Choroid plexus epithelial cell (primary cell): ENCODE results near the gene UBQLN4.

Experiments
- DNase-seq: peaks from one replicate; pipeline ENCODE4 v3.0.0-alpha.2; 2010; ENCODE audit warnings: low read depth
- H3K4me3 ChIP-seq: 2 replicates; pipeline ENCODE4 v1.5.1; 2011; ENCODE audit warnings: low read depth, mild to moderate bottlenecking, control low read depth, low read length, moderate library complexity
- TF ChIP-seq, protein P1 (sequence below): conservative IDR thresholded peaks from 2 replicates; pipeline ENCODE4 v1.5.1; 2011; ENCODE audit warnings: low read depth, mild to moderate bottlenecking, control low read depth, inconsistent platforms, low read length, moderate library complexity

Gene UBQLN4

DNA sequence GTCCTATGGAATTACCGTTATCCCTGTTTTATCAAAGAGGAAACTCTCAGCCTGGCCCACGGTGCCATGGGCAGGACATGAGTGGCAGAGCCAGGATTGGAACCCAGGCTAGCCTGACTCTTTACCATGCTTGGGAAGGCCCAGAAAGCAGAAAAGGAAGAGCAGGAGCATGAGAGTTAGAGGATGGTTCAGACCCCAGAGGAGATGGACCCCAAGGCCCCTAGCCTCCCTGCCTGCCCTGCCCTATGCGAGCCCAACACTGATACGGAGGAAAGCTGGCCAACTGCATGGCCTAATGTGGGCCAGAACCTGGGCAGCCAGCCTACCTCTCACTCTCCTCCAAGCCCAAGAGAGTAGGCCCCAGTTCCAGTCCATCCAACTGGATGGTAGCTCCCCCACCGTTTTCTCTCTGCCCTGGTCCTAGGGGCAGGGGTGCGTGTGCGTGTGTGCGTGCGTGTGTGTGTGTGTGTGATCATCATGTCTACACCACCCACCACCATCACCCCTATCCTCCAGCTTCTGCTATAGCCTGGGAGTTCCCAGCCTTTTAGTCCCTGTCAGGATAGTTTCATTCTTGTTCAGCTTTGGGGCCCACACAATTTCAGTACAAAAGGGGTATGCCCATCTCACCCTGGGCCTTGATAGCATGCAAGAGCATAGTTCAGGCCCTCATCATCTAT is 44.0 kb upstream of the UBQLN4 start:
- H3K4me3 ChIP-seq, result no peak overlapping the region
- TF ChIP-seq, protein P1, sequence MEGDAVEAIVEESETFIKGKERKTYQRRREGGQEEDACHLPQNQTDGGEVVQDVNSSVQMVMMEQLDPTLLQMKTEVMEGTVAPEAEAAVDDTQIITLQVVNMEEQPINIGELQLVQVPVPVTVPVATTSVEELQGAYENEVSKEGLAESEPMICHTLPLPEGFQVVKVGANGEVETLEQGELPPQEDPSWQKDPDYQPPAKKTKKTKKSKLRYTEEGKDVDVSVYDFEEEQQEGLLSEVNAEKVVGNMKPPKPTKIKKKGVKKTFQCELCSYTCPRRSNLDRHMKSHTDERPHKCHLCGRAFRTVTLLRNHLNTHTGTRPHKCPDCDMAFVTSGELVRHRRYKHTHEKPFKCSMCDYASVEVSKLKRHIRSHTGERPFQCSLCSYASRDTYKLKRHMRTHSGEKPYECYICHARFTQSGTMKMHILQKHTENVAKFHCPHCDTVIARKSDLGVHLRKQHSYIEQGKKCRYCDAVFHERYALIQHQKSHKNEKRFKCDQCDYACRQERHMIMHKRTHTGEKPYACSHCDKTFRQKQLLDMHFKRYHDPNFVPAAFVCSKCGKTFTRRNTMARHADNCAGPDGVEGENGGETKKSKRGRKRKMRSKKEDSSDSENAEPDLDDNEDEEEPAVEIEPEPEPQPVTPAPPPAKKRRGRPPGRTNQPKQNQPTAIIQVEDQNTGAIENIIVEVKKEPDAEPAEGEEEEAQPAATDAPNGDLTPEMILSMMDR, result no peak
- DNase-seq, result no peak

DNA sequence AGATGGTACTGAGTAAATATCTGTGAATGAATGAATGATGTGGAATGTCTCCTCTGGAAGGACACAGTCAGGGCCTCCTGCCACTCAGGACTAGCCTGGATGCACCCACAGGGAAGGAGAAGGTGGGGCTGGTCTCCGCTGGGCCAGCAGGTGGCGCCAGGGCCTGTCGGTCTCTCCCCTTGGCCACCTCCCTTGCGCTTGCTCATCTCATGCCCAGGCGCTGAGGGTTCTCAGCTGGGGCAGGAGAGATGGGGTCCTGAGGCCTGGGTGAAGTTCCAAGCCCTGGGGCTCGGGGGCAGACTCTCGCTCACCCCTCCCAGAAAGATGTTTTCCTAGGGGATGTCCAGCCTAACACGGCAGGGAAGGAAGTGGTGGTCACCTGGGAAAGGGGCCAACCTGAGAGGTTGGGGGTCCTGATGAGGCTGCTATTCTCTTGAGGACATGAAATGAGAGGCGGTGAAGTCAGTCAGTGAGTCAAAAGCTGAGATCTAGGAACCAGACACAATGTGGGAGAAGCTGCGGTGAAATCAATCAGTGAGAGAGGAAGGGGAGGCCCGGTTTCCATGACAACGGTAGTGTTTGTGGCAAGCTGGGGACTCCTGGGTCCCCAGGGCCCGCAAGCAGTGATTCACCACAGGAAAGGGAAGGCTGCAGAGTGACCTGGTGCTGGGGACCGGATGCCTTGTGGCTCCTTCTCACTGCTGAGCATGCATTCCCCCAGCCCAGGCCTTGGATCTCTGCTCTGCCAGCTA is 43.2 kb upstream of the UBQLN4 start:
- peak; percentile 88 for DNase-seq
- TF ChIP-seq, protein P1, result peak; percentile 99
- H3K4me3 ChIP-seq, result no peak overlapping the region

DNA sequence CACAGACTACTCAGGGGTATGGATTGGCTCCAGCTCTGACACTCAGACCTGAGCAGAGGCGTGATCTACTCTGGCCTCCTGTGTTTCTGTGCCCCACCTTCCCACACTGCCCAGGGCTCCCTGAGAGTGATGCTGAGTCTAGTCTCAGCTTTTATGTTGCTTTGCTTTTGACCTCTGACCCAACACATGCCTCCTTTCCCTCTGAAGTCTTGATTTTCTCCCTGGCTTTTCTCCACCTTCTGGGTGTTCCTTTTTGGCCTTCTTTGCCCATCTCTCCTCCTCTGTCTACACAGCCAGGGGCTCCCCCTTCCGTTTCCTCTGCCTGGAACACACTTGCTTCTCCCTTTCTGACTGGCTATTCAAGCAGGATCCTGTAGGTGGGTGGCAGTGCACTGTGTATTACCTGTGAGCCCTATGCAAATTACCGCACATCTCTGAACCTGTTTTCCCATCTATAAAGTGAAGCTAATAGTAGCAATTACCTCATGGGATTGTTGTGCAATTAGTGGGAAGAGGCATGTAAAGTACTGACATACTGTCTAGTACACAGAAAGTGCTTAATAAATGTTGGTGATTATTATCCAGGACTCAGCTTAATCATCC is 42.4 kb upstream of the UBQLN4 start:
- H3K4me3 ChIP-seq, result no peak overlapping the region
- no peak for DNase-seq
- TF ChIP-seq, protein P1, result no peak

DNA sequence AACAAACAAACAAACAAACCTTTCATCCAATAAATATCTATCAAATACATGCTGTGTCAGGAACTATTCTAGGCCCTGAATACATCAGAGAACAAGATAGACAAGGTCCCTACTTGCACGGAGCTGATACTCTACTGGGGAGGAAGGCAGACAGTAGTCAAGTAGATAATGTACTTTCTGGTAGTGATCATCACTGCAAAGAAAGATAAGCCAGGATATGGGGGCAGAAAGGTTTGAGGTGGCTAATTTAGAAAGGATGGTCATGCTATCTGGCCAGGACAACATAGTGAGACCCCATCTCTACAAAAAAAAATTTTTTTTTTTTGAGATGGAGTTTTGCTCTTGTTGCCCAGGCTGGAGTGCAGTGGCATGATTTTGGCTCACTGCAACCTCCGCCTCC is 38.0 kb upstream of the UBQLN4 start:
- DNase-seq, result no peak
- H3K4me3 ChIP-seq, result no peak overlapping the region
- TF ChIP-seq, protein P1, result no peak

GRCh38 chr1:156090840-156091188 is 37.2 kb upstream of the UBQLN4 start:
- H3K4me3 ChIP-seq, result no peak overlapping the region
- peak; percentile 86 for DNase-seq
- TF ChIP-seq, protein P1, result peak; percentile 80

DNA sequence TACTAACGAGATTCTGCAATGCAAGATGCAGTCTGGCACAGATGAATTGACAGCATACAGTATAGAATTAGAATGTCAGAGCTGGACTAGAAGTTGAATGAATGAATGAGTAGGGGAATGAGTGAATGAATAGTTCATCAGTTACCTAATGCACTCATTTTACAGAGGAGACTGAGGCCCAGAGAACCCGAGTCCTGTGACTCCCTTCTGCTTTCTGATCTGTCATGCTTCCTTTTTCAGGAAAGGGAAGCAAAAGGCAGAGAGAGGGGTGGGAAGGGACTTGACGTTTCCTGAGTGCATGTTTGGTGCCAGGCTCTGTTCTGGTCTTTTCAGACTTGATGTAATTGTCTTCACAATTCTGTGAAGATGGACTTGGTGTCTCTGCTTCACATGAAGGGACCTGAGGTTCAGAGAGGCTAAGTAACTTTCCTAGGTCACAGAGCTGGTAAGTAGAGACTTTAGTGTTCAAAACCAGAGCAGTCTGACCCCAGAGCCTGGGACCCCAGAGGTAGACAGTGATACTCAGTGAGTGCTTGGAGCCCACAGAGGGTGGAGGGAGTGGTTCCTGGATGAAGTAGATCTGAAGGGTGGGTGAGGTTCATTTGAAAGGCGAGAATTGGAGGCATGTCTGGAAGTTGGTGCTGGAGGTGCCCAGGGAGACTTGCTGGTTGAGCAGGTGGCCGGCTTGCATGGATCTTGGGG is 36.7 kb upstream of the UBQLN4 start:
- TF ChIP-seq, protein P1, result no peak
- no peak overlapping the region for H3K4me3 ChIP-seq
- no peak for DNase-seq
